Endothelial cell of umbilical vein (primary cell): Measurements from ENCODE around the gene SWT1. TPM values are rescaled to one million over a fixed set of nuclear protein-coding genes. Genes with fewer than 3 reads are reported as not detected.

Experiments
- BruUV-seq: library from RNA; stranded (reverse); fragments of 400-500 nt; replicated peaks from 2 replicates; lab custom pipeline; 2021; lab: Mats Ljungman, UMichigan
- CTCF ChIA-PET: fragments of 300-600, 350-600 bp; sonication (Branson Sonifier 250); formaldehyde crosslinking; loops from one replicate; lab custom pipeline; 2021; ENCODE audit warnings: antibody characterized with exemption, inconsistent platforms; lab: Charles Lee
- POLR2A ChIA-PET: fragments of 300-600, 350-600 bp; sonication (Branson Sonifier 250); formaldehyde crosslinking; loops from one replicate; lab custom pipeline; 2021; ENCODE audit warnings: antibody characterized with exemption, inconsistent platforms; lab: Charles Lee
- DNase-seq: peaks from one replicate; pipeline ENCODE4 v3.0.0-alpha.2; 2011; ENCODE audit warnings: low read depth, low spot score
- FAIRE-seq: peaks from 2 replicates; lab custom pipeline; 2011; peaks lifted over from hg19 to GRCh38; lab: Jason Lieb, UNC
- H2AFZ ChIP-seq: 2 replicates; pipeline ENCODE4 v1.6.0; 2012; ENCODE audit warnings: low read depth, low read length, control low read depth, inconsistent platforms
- H3K27ac ChIP-seq: 2 replicates; pipeline ENCODE4 v1.5.1; 2011; ENCODE audit warnings: low read depth, mild to moderate bottlenecking, control low read depth, low read length, moderate library complexity; ENCODE audit not compliant: insufficient read depth
- H3K27me3 ChIP-seq, 2 experiments: 2 replicates each; pipeline versions ENCODE4 v1.6.0 to v1.6.1; 2011; ENCODE audit warnings: low read length in 2 of 2, mixed read lengths in 1 of 2; ENCODE audit not compliant: control insufficient read depth in 2 of 2, insufficient read depth in 2 of 2
- H3K36me3 ChIP-seq, 2 experiments: 2 replicates in 1 of 2; 3 replicates in 1 of 2; pipeline ENCODE4 v1.5.1; 2011; ENCODE audit warnings: low read length in 2 of 2, mild to moderate bottlenecking in 1 of 2, moderate library complexity in 1 of 2; ENCODE audit not compliant: control insufficient read depth in 2 of 2, insufficient read depth in 2 of 2; ENCODE audit errors: extremely low read depth in 1 of 2
- H3K4me1 ChIP-seq: 3 replicates; pipeline ENCODE4 v1.5.1; 2011; ENCODE audit warnings: mild to moderate bottlenecking, low read length; ENCODE audit not compliant: control insufficient read depth, insufficient read depth; ENCODE audit errors: extremely low read depth
- H3K4me2 ChIP-seq: 2 replicates; pipeline ENCODE4 v1.6.1; 2011; ENCODE audit warnings: low read length, control low read depth, mixed read lengths; ENCODE audit not compliant: insufficient read depth
- H3K4me3 ChIP-seq, 3 experiments: fragments of 200-600 bp in 1 of 3; sonication (generic), shearing (Covaris generic) in 1 of 3; replicated peaks in 1 of 3; 2 replicates each; pipeline ENCODE4 v1.5.1; 2011 to 2016; ENCODE audit warnings: control low read depth in 3 of 3, low read length in 3 of 3, mild to moderate bottlenecking in 2 of 3, inconsistent platforms in 1 of 3, low read depth in 1 of 3, moderate library complexity in 1 of 3; ENCODE audit not compliant: insufficient read depth in 1 of 3
- H3K79me2 ChIP-seq: 2 replicates; pipeline ENCODE4 v1.6.0; 2012; ENCODE audit warnings: low read length, inconsistent platforms; ENCODE audit not compliant: control insufficient read depth, insufficient read depth
- H3K9ac ChIP-seq: replicated peaks from 2 replicates; pipeline ENCODE3; 2011; ENCODE audit warnings: low read length, control low read depth; ENCODE audit not compliant: insufficient read depth; ENCODE audit errors: extremely low read depth
- H3K9me1 ChIP-seq: replicated peaks from 3 replicates; pipeline ENCODE4 v1.6.0; 2011; ENCODE audit warnings: mild to moderate bottlenecking, low read length; ENCODE audit not compliant: control insufficient read depth, insufficient read depth; ENCODE audit errors: extremely low read depth
- H3K9me3 ChIP-seq: replicated peaks from 2 replicates; pipeline ENCODE4 v1.5.1; 2012; ENCODE audit warnings: low read length, inconsistent platforms; ENCODE audit not compliant: control insufficient read depth, insufficient read depth
- H4K20me1 ChIP-seq: replicated peaks from 2 replicates; pipeline ENCODE3; 2011; ENCODE audit warnings: mild to moderate bottlenecking, low read length; ENCODE audit not compliant: control insufficient read depth, insufficient read depth; ENCODE audit errors: extremely low read depth
- EZH2 ChIP-seq: IDR thresholded peaks from 2 replicates; pipeline ENCODE4 v1.6.1; 2012; ENCODE audit warnings: borderline replicate concordance, low read depth, mild to moderate bottlenecking, moderate library complexity, low read length, inconsistent platforms; ENCODE audit not compliant: severe bottlenecking
- FOS ChIP-seq: IDR thresholded peaks from 2 replicates; pipeline ENCODE4 v1.6.1; 2011; ENCODE audit warnings: mild to moderate bottlenecking, low read length, moderate library complexity, borderline replicate concordance; ENCODE audit not compliant: insufficient read depth
- GATA2 ChIP-seq: IDR thresholded peaks from 2 replicates; pipeline ENCODE4 v1.7.0; 2011; ENCODE audit warnings: low read depth, mild to moderate bottlenecking, moderate library complexity, mixed read lengths, low read length; ENCODE audit not compliant: insufficient read length, insufficient read depth
- JUN ChIP-seq: IDR thresholded peaks from 2 replicates; pipeline ENCODE4 v1.6.1; 2011; ENCODE audit warnings: borderline replicate concordance, low read depth; ENCODE audit not compliant: insufficient read length, insufficient read depth
- MYC ChIP-seq: IDR thresholded peaks from one replicate; pipeline ENCODE4 v1.6.1; 2011; ENCODE audit warnings: mild to moderate bottlenecking, low read depth, low read length
- POLR2A ChIP-seq: IDR thresholded peaks from 2 replicates; pipeline ENCODE4 v1.6.1; 2012; ENCODE audit warnings: low read depth, mild to moderate bottlenecking, control low read depth, low read length
- POLR2AphosphoS5 ChIP-seq: IDR thresholded peaks from 2 replicates; pipeline ENCODE4 v1.6.1; 2012; ENCODE audit warnings: low read depth, mild to moderate bottlenecking, control low read depth, low read length, moderate library complexity; ENCODE audit not compliant: insufficient read depth
- dilution Hi-C: fragments of 300-500 bp; cut with MboI; formaldehyde crosslinking; loops from one replicate; pipeline ENCODE4 v1.15.0; 2019; ENCODE audit warnings: low sequenced_read_pairs; ENCODE audit not compliant: extremely low pct_ligation_motif_present
- intact Hi-C: fragments of 100-400 bp; cut with micrococcal nuclease; formaldehyde crosslinking; loops from one replicate; pipeline ENCODE4 v1.10.0; 2022
- polyA plus RNA-seq, 4 experiments: library from polyadenylated mRNA; depleted of rRNA in 3 of 4; stranded (reverse) in 3 of 4; unstranded in 1 of 4; fragments of >200 nt; gene quantifications; 2 replicates each; pipeline versions ENCODE4 v1.2.1 to v1.2.3, GENCODE V29; 2011 to 2012; ENCODE audit warnings: missing spikeins in 1 of 4
- total RNA-seq: library from RNA; stranded (reverse); gene quantifications from 2 replicates; pipeline ENCODE4 v1.2.3, GENCODE V29; 2021
- TF ChIP-seq, protein P1 (sequence below), 2 donors: IDR thresholded peaks; 1 replicate in 1 of 2; 2 replicates in 1 of 2; pipeline ENCODE4 v1.5.1; 2011; ENCODE audit warnings: low read length in 2 of 2, mild to moderate bottlenecking in 2 of 2, moderate library complexity in 2 of 2, control low read depth in 1 of 2, inconsistent platforms in 1 of 2, low read depth in 1 of 2; ENCODE audit not compliant: insufficient read depth in 1 of 2; ENCODE audit errors: extremely low read depth in 1 of 2
- TF ChIP-seq, protein P2 (sequence below): IDR thresholded peaks from 2 replicates; pipeline ENCODE4 v1.6.1; 2011; ENCODE audit not compliant: insufficient read depth, insufficient read length

Gene SWT1
- total and polyA plus RNA-seq, 2 donors (not counting 3 experiments of a cell fraction or from before 2014, with no cell fraction given) = 1.0 to 4.3 TPM

DNA sequence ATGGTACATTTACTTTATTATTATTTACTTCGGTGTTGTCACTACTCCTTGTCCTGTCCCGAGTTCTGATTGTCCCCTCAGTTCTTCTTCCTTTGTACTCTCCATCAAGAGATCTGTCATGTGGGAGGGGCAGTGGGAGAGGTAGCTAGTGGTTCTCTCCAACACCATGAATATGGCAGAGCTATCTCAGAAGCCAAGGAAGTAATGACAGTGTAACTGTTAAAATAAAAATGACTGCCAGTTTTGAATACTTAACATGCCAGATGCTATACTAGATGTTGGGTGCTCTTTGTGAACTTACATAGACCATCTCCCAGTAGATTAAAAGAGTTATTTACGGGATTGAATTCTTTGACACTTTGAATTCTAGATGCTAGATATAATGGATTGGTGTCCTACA, 131.5 kb downstream of the SWT1 start:
- FAIRE-seq (no peak), DNase-seq (no peak)
- H3K27ac ChIP-seq = no peak overlapping the region
- no peaks in the 10 kb centered on the region for H3K9me1 ChIP-seq
- BruUV-seq = no TSS peak
- POLR2A ChIA-PET = no interaction called here
- CTCF ChIA-PET = interaction anchor here (2.2 kb wide), 1 partner anchor 392 kb away, joined by 8 read pairs; no protein-coding TSS in a partner anchor
- H3K27me3 ChIP-seq = no peaks in the 10 kb centered on the region
- H3K79me2 ChIP-seq = no peaks in the 10 kb centered on the region
- dilution Hi-C loops (no loop called here), intact Hi-C loops (no loop called here)
- H3K9ac ChIP-seq = no peak overlapping the region
- no peaks in the 10 kb centered on the region for H3K4me1 ChIP-seq
- H4K20me1 ChIP-seq = no peaks in the 10 kb centered on the region
- H3K9me3 ChIP-seq = no peaks in the 10 kb centered on the region
- H3K4me3 ChIP-seq = no peak overlapping the region
- TF ChIP-seq EZH2 (no peak), POLR2A (no peak), GATA2 (no peak), FOS (no peak), POLR2AphosphoS5 (no peak), JUN (no peak), MYC (no peak)
- TF ChIP-seq, protein P1, sequence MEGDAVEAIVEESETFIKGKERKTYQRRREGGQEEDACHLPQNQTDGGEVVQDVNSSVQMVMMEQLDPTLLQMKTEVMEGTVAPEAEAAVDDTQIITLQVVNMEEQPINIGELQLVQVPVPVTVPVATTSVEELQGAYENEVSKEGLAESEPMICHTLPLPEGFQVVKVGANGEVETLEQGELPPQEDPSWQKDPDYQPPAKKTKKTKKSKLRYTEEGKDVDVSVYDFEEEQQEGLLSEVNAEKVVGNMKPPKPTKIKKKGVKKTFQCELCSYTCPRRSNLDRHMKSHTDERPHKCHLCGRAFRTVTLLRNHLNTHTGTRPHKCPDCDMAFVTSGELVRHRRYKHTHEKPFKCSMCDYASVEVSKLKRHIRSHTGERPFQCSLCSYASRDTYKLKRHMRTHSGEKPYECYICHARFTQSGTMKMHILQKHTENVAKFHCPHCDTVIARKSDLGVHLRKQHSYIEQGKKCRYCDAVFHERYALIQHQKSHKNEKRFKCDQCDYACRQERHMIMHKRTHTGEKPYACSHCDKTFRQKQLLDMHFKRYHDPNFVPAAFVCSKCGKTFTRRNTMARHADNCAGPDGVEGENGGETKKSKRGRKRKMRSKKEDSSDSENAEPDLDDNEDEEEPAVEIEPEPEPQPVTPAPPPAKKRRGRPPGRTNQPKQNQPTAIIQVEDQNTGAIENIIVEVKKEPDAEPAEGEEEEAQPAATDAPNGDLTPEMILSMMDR (IDR thresholded peaks at IDR 0.05; ENCODE audit: extremely low read depth in 1 of 2, insufficient read depth in 1 of 2, low read depth in 1 of 2, low read length in 2 of 2) = no peak
- TF ChIP-seq, protein P2, sequence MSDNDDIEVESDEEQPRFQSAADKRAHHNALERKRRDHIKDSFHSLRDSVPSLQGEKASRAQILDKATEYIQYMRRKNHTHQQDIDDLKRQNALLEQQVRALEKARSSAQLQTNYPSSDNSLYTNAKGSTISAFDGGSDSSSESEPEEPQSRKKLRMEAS = no peak
- H2AFZ ChIP-seq = no peak overlapping the region
- H3K36me3 ChIP-seq = no peaks in the 10 kb centered on the region
- no peak overlapping the region for H3K4me2 ChIP-seq
